HCT116 (cell line): ENCODE measurements around the gene IDS. TPM values are rescaled to one million over a fixed set of nuclear protein-coding genes. Genes with fewer than 3 reads are reported as not detected.

Source experiments
- ATAC-seq: fragments of 200-7000 bp; cut with Tn5 transposase; 2 replicates; pipeline ENCODE4 v1.9.1; 2020; ENCODE audit warnings: mild to moderate bottlenecking, moderate library complexity
- BruUV-seq: library from RNA; stranded (reverse); fragments of 400-500 nt; replicated peaks from 2 replicates; lab custom pipeline; 2021; lab: Mats Ljungman, UMichigan
- CTCF ChIA-PET: fragments of 300-600 bp; sonication (Branson Sonifier 250); formaldehyde crosslinking; loops from one replicate; lab custom pipeline; 2021; ENCODE audit warnings: antibody characterized with exemption; lab: Charles Lee
- POLR2A ChIA-PET: fragments of 300-600, 350-600 bp; sonication (Branson Sonifier 250); formaldehyde crosslinking; loops from one replicate; lab custom pipeline; 2021; ENCODE audit warnings: antibody characterized with exemption; lab: Charles Lee
- RAD21 ChIA-PET, 2 experiments: fragments of 300-600 bp; sonication (Branson Sonifier 250); formaldehyde crosslinking; loops; one replicate each; lab custom pipeline; 2023; ENCODE audit warnings: low total read pairs in 2 of 2; ENCODE audit not compliant: uncharacterized antibody in 2 of 2, unreplicated experiment in 2 of 2, low non-redundant PET in 1 of 2; lab: Charles Lee
- DNase-seq: peaks from one replicate; pipeline ENCODE4 v3.0.0-alpha.2; 2010; ENCODE audit warnings: low read depth, low spot score
- H2AFZ ChIP-seq: fragments of 200-600 bp; shearing (Covaris generic), sonication (generic); 2 replicates; pipeline ENCODE4 v1.6.1; 2017; ENCODE audit warnings: low read depth, mixed run types, mixed read lengths, antibody characterized with exemption, low read length; ENCODE audit not compliant: poor library complexity, severe bottlenecking
- H3K27ac ChIP-seq: 2 replicates; pipeline ENCODE4 v1.5.1; 2012; ENCODE audit warnings: low read depth, low read length
- H3K27me3 ChIP-seq: fragments of 200-600 bp; sonication (generic); 2 replicates; pipeline ENCODE4 v1.6.1; 2016; ENCODE audit warnings: mixed run types, low read length, mixed read lengths; ENCODE audit not compliant: insufficient read depth
- H3K36me3 ChIP-seq, 2 experiments: fragments of 200-500 bp in 1 of 2; fragments of 200-600 bp in 1 of 2; sonication (Bioruptor generic) in 1 of 2; sonication (generic) in 1 of 2; 2 replicates each; pipeline versions ENCODE4 v1.5.1 to v1.6.1; 2014 to 2016; ENCODE audit warnings: low read length in 2 of 2, inconsistent platforms in 1 of 2, mixed read lengths in 1 of 2, mixed run types in 1 of 2; ENCODE audit not compliant: insufficient read depth in 2 of 2, control insufficient read depth in 1 of 2
- H3K4me1 ChIP-seq, 2 experiments: fragments of 200-600 bp in 1 of 2; sonication (generic) in 1 of 2; 2 replicates each; pipeline versions ENCODE4 v1.5.1 to v1.6.1; 2012 to 2017; ENCODE audit warnings: low read length in 2 of 2, inconsistent platforms in 1 of 2, mild to moderate bottlenecking in 1 of 2, mixed read lengths in 1 of 2, mixed run types in 1 of 2, moderate library complexity in 1 of 2; ENCODE audit not compliant: insufficient read depth in 2 of 2, control insufficient read depth in 1 of 2
- H3K4me2 ChIP-seq: fragments of 200-600 bp; sonication (generic); 2 replicates; pipeline ENCODE4 v1.6.1; 2017; ENCODE audit warnings: mixed run types, low read length, mixed read lengths
- H3K4me3 ChIP-seq, 2 experiments: fragments of 200-600 bp in 1 of 2; sonication (generic) in 1 of 2; replicated peaks in 1 of 2; 2 replicates each; pipeline ENCODE4 v1.5.1; 2011 to 2016; ENCODE audit warnings: low read length in 2 of 2, control low read depth in 1 of 2, low read depth in 1 of 2, mild to moderate bottlenecking in 1 of 2, mixed read lengths in 1 of 2, mixed run types in 1 of 2
- H3K79me2 ChIP-seq: fragments of 200-600 bp; sonication (generic); 2 replicates; pipeline ENCODE4 v1.6.1; 2017; ENCODE audit warnings: mild to moderate bottlenecking, mixed run types, low read length, moderate library complexity, mixed read lengths; ENCODE audit not compliant: insufficient read depth
- H3K9ac ChIP-seq: fragments of 200-600 bp; sonication (generic); 2 replicates; pipeline ENCODE4 v1.6.1; 2016; ENCODE audit warnings: low read length, mixed read lengths
- H3K9me2 ChIP-seq: fragments of 200-600 bp; sonication (generic), shearing (Covaris generic); 2 replicates; pipeline ENCODE4 v1.6.1; 2017; ENCODE audit warnings: mixed run types, mild to moderate bottlenecking, moderate library complexity; ENCODE audit not compliant: insufficient read depth
- H3K9me3 ChIP-seq, 2 experiments: fragments of 200-500 bp in 1 of 2; fragments of 200-600 bp in 1 of 2; sonication (Bioruptor generic) in 1 of 2; sonication (generic) in 1 of 2; 2 replicates each; pipeline ENCODE4 v1.6.1; 2014 to 2017; ENCODE audit warnings: low read length in 2 of 2, mixed read lengths in 2 of 2, inconsistent platforms in 1 of 2, low read depth in 1 of 2, mild to moderate bottlenecking in 1 of 2, mixed run types in 1 of 2, moderate library complexity in 1 of 2; ENCODE audit not compliant: control insufficient read depth in 1 of 2, insufficient read depth in 1 of 2
- H4K20me1 ChIP-seq: fragments of 200-600 bp; sonication (generic), shearing (Covaris generic); 2 replicates; pipeline ENCODE4 v1.6.1; 2017; ENCODE audit warnings: mixed run types, mild to moderate bottlenecking, moderate library complexity; ENCODE audit not compliant: insufficient read depth
- CBX3 ChIP-seq: IDR thresholded peaks from 2 replicates; pipeline ENCODE4 v1.6.1; 2012; ENCODE audit warnings: low read depth
- CEBPB ChIP-seq: IDR thresholded peaks from 2 replicates; pipeline ENCODE4 v1.6.1; 2012; ENCODE audit warnings: low read depth
- EGR1 ChIP-seq: IDR thresholded peaks from 2 replicates; pipeline ENCODE4 v1.6.1; 2012; ENCODE audit warnings: low read depth
- EZH2 ChIP-seq: fragments of 200-600 bp; sonication (generic); IDR thresholded peaks from 2 replicates; pipeline ENCODE4 v1.6.1; 2017; ENCODE audit warnings: antibody characterized with exemption, mixed run types
- EZH2phosphoT487 ChIP-seq: fragments of 200-600 bp; IDR thresholded peaks from 2 replicates; pipeline ENCODE4 v1.6.1; 2018; ENCODE audit warnings: antibody characterized with exemption, borderline replicate concordance
- FOSL1 ChIP-seq: IDR thresholded peaks from 2 replicates; pipeline ENCODE4 v1.6.1; 2012; ENCODE audit warnings: low read depth
- MAX ChIP-seq: IDR thresholded peaks from 2 replicates; pipeline ENCODE4 v1.6.1; 2012
- POLR2A ChIP-seq: IDR thresholded peaks from 2 replicates; pipeline ENCODE4 v1.7.0; 2011; ENCODE audit warnings: borderline replicate concordance; ENCODE audit not compliant: insufficient read depth, insufficient read length; ENCODE audit errors: extremely low read depth
- RAD21 ChIP-seq: IDR thresholded peaks from 2 replicates; pipeline ENCODE4 v1.6.1; 2012; ENCODE audit warnings: low read depth, mild to moderate bottlenecking
- SIN3A ChIP-seq: IDR thresholded peaks from 2 replicates; pipeline ENCODE4 v1.6.1; 2012; ENCODE audit warnings: low read depth
- SP1 ChIP-seq: IDR thresholded peaks from 2 replicates; pipeline ENCODE4 v1.6.1; 2012; ENCODE audit warnings: low read depth
- SRF ChIP-seq: IDR thresholded peaks from 2 replicates; pipeline ENCODE4 v1.6.1; 2012; ENCODE audit warnings: low read depth
- TCF7L2 ChIP-seq: IDR thresholded peaks from 2 replicates; pipeline ENCODE4 v1.7.0; 2011; ENCODE audit warnings: borderline replicate concordance, inconsistent platforms; ENCODE audit not compliant: insufficient read depth, insufficient read length; ENCODE audit errors: extremely low read depth
- ZBTB33 ChIP-seq: IDR thresholded peaks from 2 replicates; pipeline ENCODE4 v1.6.1; 2011; ENCODE audit warnings: mild to moderate bottlenecking, low read length, moderate library complexity; ENCODE audit not compliant: insufficient replicate concordance; ENCODE audit errors: extremely low read depth
- ZFX ChIP-seq: fragments of 450-650 bp; IDR thresholded peaks from 2 replicates; pipeline ENCODE4 v1.6.1; 2017
- ZNF274 ChIP-seq: fragments of 200-500 bp; sonication (Bioruptor generic); IDR thresholded peaks from 2 replicates; pipeline ENCODE4 v1.6.1; 2014; ENCODE audit warnings: mild to moderate bottlenecking, low read depth, low read length, inconsistent platforms
- intact Hi-C: fragments of 100-400 bp; cut with micrococcal nuclease; formaldehyde crosslinking; loops from 2 replicates; pipeline ENCODE4 v1.10.0; 2022
- total RNA-seq: library from RNA; stranded (reverse); gene quantifications from one replicate; pipeline ENCODE4 v1.2.1, GENCODE V29; 2021; ENCODE audit not compliant: unreplicated experiment

Gene IDS
- total RNA-seq, 1 experiment from 2014 or later, result 42.0 TPM

- TF ChIP-seq SIN3A (no peak), TCF7L2 (no peak), ZNF274 (no peak), RAD21 (no peak), EZH2 (no peak)
- no peaks in the 10 kb centered on the region for H4K20me1 ChIP-seq
- peaks cover 0 to 5% of the 10 kb centered on the region in 2 experiments; a peak in 1 of 4 replicates for H3K4me1 ChIP-seq
- H3K4me2 ChIP-seq, result no peak overlapping the region
- H3K36me3 ChIP-seq, result no peaks in the 10 kb centered on the region
- no peaks in the 10 kb centered on the region for H3K79me2 ChIP-seq
- ChIA-PET POLR2A (no interaction called here), CTCF (no interaction called here), RAD21 (no interaction called here)
- no peak overlapping the region for H3K4me3 ChIP-seq
- no peaks in the 10 kb centered on the region for H3K9me2 ChIP-seq
- H3K27ac ChIP-seq, result no peak overlapping the region
- intact Hi-C loops, result no loop called here
- no peak overlapping the region for H2AFZ ChIP-seq
- no peak overlapping the region for H3K9ac ChIP-seq
- H3K27me3 ChIP-seq, result no peaks in the 10 kb centered on the region
- H3K9me3 ChIP-seq, result no peaks in the 10 kb centered on the region
- DNase-seq (no peak), ATAC-seq (no peak)
- BruUV-seq, result no TSS peak
Measured at GRCh38 chrX:149522916-149523315, 17.8 kb upstream of the IDS start.

- Histone ChIP-seq H3K4me1 (peaks cover 0 to 5% of the 10 kb centered on the region in 2 experiments; a peak in 1 of 4 replicates), H3K4me2 (no peak overlapping the region), H4K20me1 (no peaks in the 10 kb centered on the region), H3K79me2 (no peaks in the 10 kb centered on the region), H3K27ac (no peak overlapping the region), H3K36me3 (no peaks in the 10 kb centered on the region), H3K9me3 (no peaks in the 10 kb centered on the region), H3K4me3 (no peak overlapping the region), H2AFZ (no peak overlapping the region), H3K27me3 (no peaks in the 10 kb centered on the region), H3K9me2 (no peaks in the 10 kb centered on the region), H3K9ac (no peak overlapping the region)
- CTCF ChIA-PET, result interaction anchor here (1.0 kb wide), 1 partner anchor 9 kb away, joined by 3 read pairs; no protein-coding TSS in a partner anchor
- TF ChIP-seq SP1 (no peak), ZBTB33 (no peak), CEBPB (no peak), POLR2A (no peak), CBX3 (no peak), ZFX (no peak), ZNF274 (no peak), SRF (no peak), TCF7L2 (no peak), MAX (no peak), FOSL1 (no peak), EGR1 (no peak), EZH2phosphoT487 (no peak)
- POLR2A ChIA-PET, result no interaction called here
- no TSS peak for BruUV-seq
- intact Hi-C loops, result no loop called here
- RAD21 ChIA-PET, result no interaction called here
- ATAC-seq (no peak), DNase-seq (no peak)
Measured at GRCh38 chrX:149521438-149521837, 16.3 kb upstream of the IDS start.
